Stimulated activated CD8-positive, alpha-beta memory T cell treated with anti-CD3 and anti-CD28 coated beads, Interleukin-7, amount 100 ng/mL, for 48 hours (primary cell): Measurements from ENCODE around the gene CD86.

Experiments used
- DNase-seq, 2 donors: peaks; one replicate each; pipeline ENCODE4 v3.0.0-alpha.2; 2020; ENCODE audit warnings: low read depth in 1 of 2; ENCODE audit errors: extremely low read depth in 1 of 2

Gene CD86

GRCh38 chr3:122091602-122092295 lies 36.6 kb downstream of the CD86 start:
- no peak for DNase-seq

- peak; percentile 40 to 52 for DNase-seq
Measured at GRCh38 chr3:122092460-122093165, 37.5 kb downstream of the CD86 start.

- no peak for DNase-seq
Measured at GRCh38 chr3:122094125-122094524, 39.0 kb downstream of the CD86 start.

GRCh38 chr3:122094693-122095092 lies 39.5 kb downstream of the CD86 start:
- DNase-seq, result no peak

GRCh38 chr3:122097141-122097540 lies 42.0 kb downstream of the CD86 start:
- no peak for DNase-seq

- no peak for DNase-seq
Measured at GRCh38 chr3:122098611-122099010, 43.4 kb downstream of the CD86 start.

- DNase-seq, result no peak
Measured at GRCh38 chr3:122099255-122099654, 44.1 kb downstream of the CD86 start.

- no peak for DNase-seq
Measured at GRCh38 chr3:122100083-122100482, 44.9 kb downstream of the CD86 start.

GRCh38 chr3:122100591-122101463 lies 45.7 kb downstream of the CD86 start:
- no peak for DNase-seq

- DNase-seq, result no peak
Measured at GRCh38 chr3:122101646-122102045, 46.5 kb downstream of the CD86 start.

- DNase-seq, result no peak
Measured at GRCh38 chr3:122102191-122102935, 47.2 kb downstream of the CD86 start.

GRCh38 chr3:122103821-122104514 lies 48.8 kb downstream of the CD86 start:
- DNase-seq, result no peak

- DNase-seq, result no peak
Measured at GRCh38 chr3:122104515-122105194, 49.5 kb downstream of the CD86 start.

- DNase-seq, result no peak
Measured at GRCh38 chr3:122105626-122106025, 50.5 kb downstream of the CD86 start.

- DNase-seq, result no peak
Measured at GRCh38 chr3:122107171-122107570, 52.0 kb downstream of the CD86 start.

GRCh38 chr3:122111974-122112373 lies 56.8 kb downstream of the CD86 start:
- no peak for DNase-seq

- no peak for DNase-seq
Measured at GRCh38 chr3:122112754-122113153, 57.6 kb downstream of the CD86 start.

- no peak for DNase-seq
Measured at GRCh38 chr3:122123850-122124249, 68.7 kb downstream of the CD86 start.

GRCh38 chr3:122132949-122133540 lies 77.9 kb downstream of the CD86 start:
- DNase-seq, result no peak
